HEK293 (cell line): Measurements from ENCODE around the gene PPY.
"Not testable (repeated sequence)": the region's sequence is repeated elsewhere in the genome, so short reads cannot be mapped to it uniquely, and the experiment has no call there.

Source experiments
- CTCF ChIA-PET: fragments of 350-600 bp; formaldehyde crosslinking; extraction: SDS; loops from one replicate; lab custom pipeline; 2021; ENCODE audit warnings: antibody characterized with exemption; lab: Yijun Ruan, JAX
- POLR2A ChIA-PET: fragments of 300-600 bp; formaldehyde crosslinking; extraction: SDS; loops from one replicate; lab custom pipeline; 2020; ENCODE audit warnings: antibody characterized with exemption, inconsistent platforms; lab: Yijun Ruan, JAX
- H3K27ac ChIP-seq: fragments of 200-500 bp; sonication (Bioruptor generic); 2 replicates; pipeline ENCODE4 v1.5.1; 2014; ENCODE audit warnings: low read depth, low read length, control low read depth, inconsistent platforms; ENCODE audit errors: extremely low read depth
- H3K36me3 ChIP-seq, 2 experiments: fragments of 200-500 bp in 1 of 2; sonication (Bioruptor generic) in 1 of 2; 1 replicate in 1 of 2; 2 replicates in 1 of 2; pipeline ENCODE4 v1.5.1; 2014 to 2017; ENCODE audit warnings: inconsistent platforms in 2 of 2, low read length in 2 of 2; ENCODE audit not compliant: control insufficient read depth in 2 of 2, insufficient read depth in 1 of 2
- H3K4me1 ChIP-seq: fragments of 200-500 bp; sonication (Bioruptor generic); 2 replicates; pipeline ENCODE4 v1.5.1; 2014; ENCODE audit warnings: mild to moderate bottlenecking, low read length, inconsistent platforms; ENCODE audit not compliant: control insufficient read depth, insufficient read depth
- H3K4me3 ChIP-seq: 2 replicates; pipeline ENCODE4 v1.5.1; 2011; ENCODE audit warnings: low read depth, mild to moderate bottlenecking, control low read depth, low read length, moderate library complexity
- H3K9me3 ChIP-seq: fragments of 200-500 bp; sonication (Bioruptor generic); 2 replicates; pipeline ENCODE4 v1.5.1; 2014; ENCODE audit warnings: low read depth, low read length, inconsistent platforms; ENCODE audit not compliant: control insufficient read depth, insufficient read depth
- EGR2 ChIP-seq: fragments of 450-650 bp; formaldehyde crosslinking; IDR thresholded peaks from 2 replicates; pipeline ENCODE4 v1.5.1; 2016; ENCODE audit warnings: low read depth, missing biosample characterization, missing genetic modification characterization
- IKZF3 ChIP-seq: fragments of 450-650 bp; IDR thresholded peaks from 2 replicates; pipeline ENCODE4 v1.5.0; 2018; ENCODE audit warnings: missing biosample characterization, mild to moderate bottlenecking, missing genetic modification characterization, moderate library complexity
- PATZ1 ChIP-seq: fragments of 450-650 bp; formaldehyde crosslinking; IDR thresholded peaks from 2 replicates; pipeline ENCODE4 v1.5.1; 2016; ENCODE audit warnings: missing biosample characterization, missing genetic modification characterization
- PRDM10 ChIP-seq: fragments of 450-650 bp; formaldehyde crosslinking; IDR thresholded peaks from 2 replicates; pipeline ENCODE4 v1.5.1; 2016; ENCODE audit warnings: missing biosample characterization, missing genetic modification characterization
- TSHZ1 ChIP-seq: fragments of 450-650 bp; formaldehyde crosslinking; IDR thresholded peaks from 2 replicates; pipeline ENCODE4 v1.5.1; 2016; ENCODE audit warnings: missing biosample characterization, missing genetic modification characterization, borderline replicate concordance
- ZNF121 ChIP-seq: fragments of 450-650 bp; formaldehyde crosslinking; IDR thresholded peaks from 2 replicates; pipeline ENCODE4 v1.5.1; 2016; ENCODE audit warnings: missing biosample characterization, missing genetic modification characterization
- ZNF473 ChIP-seq: fragments of 450-650 bp; formaldehyde crosslinking; IDR thresholded peaks from 2 replicates; pipeline ENCODE4 v1.5.1; 2017; ENCODE audit warnings: missing biosample characterization, missing genetic modification characterization
- ZNF585B ChIP-seq: fragments of 450-650 bp; formaldehyde crosslinking; IDR thresholded peaks from 2 replicates; pipeline ENCODE4 v1.5.1; 2016; ENCODE audit warnings: missing biosample characterization, missing genetic modification characterization
- ZNF624 ChIP-seq: fragments of 450-650 bp; formaldehyde crosslinking; IDR thresholded peaks from 2 replicates; pipeline ENCODE4 v1.5.1; 2017; ENCODE audit warnings: missing biosample characterization, missing genetic modification characterization
- ZNF777 ChIP-seq: fragments of 450-650 bp; formaldehyde crosslinking; IDR thresholded peaks from 2 replicates; pipeline ENCODE4 v1.5.1; 2017; ENCODE audit warnings: missing biosample characterization, missing genetic modification characterization, borderline replicate concordance

The PPY gene

GRCh38 chr17:43898446-43898845 lies 43.8 kb downstream of the PPY start:
- Histone ChIP-seq H3K36me3 (peaks cover 0 to 18% of the 10 kb centered on the region in 2 experiments; a peak in 2 of 3 replicates), H3K4me1 (peaks cover 11% of the 10 kb centered on the region; the same call in 1 of the 2 replicates), H3K9me3 (no peaks in the 10 kb centered on the region), H3K4me3 (no peak overlapping the region), H3K27ac (no peak overlapping the region)
- 0 out of 2 replicates have a peak, but pooled peaks have one; percentile 39 for TF ChIP-seq IKZF3
- TF ChIP-seq PRDM10: 0 out of 2 replicates have a peak, but pooled peaks have one; percentile 11
- TF ChIP-seq PATZ1 (tag by site-specific recombination): peak; percentile 39; the same call in 1 of the 2 replicates
- no peak for TF ChIP-seq TSHZ1 (tag by site-specific recombination)
- TF ChIP-seq ZNF585B (tag by site-specific recombination): no peak
- no peak for TF ChIP-seq ZNF624 (tag by site-specific recombination)
- TF ChIP-seq ZNF777: no peak
- CTCF ChIA-PET: interaction anchor here (0.7 to 5.5 kb wide), 3 partner anchors 12 to 114 kb away, joined by 4 to 39 read pairs (median 27); no protein-coding TSS in a partner anchor
- POLR2A ChIA-PET: interaction anchor here (1.3 to 1.5 kb wide), 2 partner anchors 7 to 9 kb away, joined by 4 read pairs; partner anchors contain the start of gene MPP2

GRCh38 chr17:43897831-43898230 lies 44.4 kb downstream of the PPY start:
- H3K4me1 ChIP-seq: peaks cover 11% of the 10 kb centered on the region; the same call in 1 of the 2 replicates
- no peaks in the 10 kb centered on the region for H3K9me3 ChIP-seq
- TF ChIP-seq ZNF473 (tag by site-specific recombination) (no peak), EGR2 (tag by site-specific recombination) (0 out of 2 replicates have a peak, but pooled peaks have one; percentile 22)
- H3K27ac ChIP-seq: no peak overlapping the region
- CTCF ChIA-PET: interaction anchor here (2.2 to 5.5 kb wide), 2 partner anchors 13 to 18 kb away, joined by 27 to 39 read pairs; no protein-coding TSS in a partner anchor
- POLR2A ChIA-PET: interaction anchor here (1.5 kb wide), 1 partner anchor 9 kb away, joined by 4 read pairs; the partner anchor contains the start of gene MPP2
- H3K36me3 ChIP-seq: peaks cover 0 to 24% of the 10 kb centered on the region in 2 experiments; a peak in 2 of 3 replicates
- no peak overlapping the region for H3K4me3 ChIP-seq

GRCh38 chr17:43894494-43894893 lies 47.8 kb downstream of the PPY start:
- H3K9me3 ChIP-seq, H3K27ac ChIP-seq, H3K4me1 ChIP-seq, H3K4me3 ChIP-seq: not testable (repeated sequence)
- TF ChIP-seq ZNF121 (tag by site-specific recombination): peak; percentile 70
- POLR2A ChIA-PET: interaction anchor here (0.7 to 1.1 kb wide), 2 partner anchors 25 to 410 kb away, joined by 3 to 5 read pairs; no protein-coding TSS in a partner anchor
- H3K36me3 ChIP-seq: peaks cover 0 to 24% of the 10 kb centered on the region in 2 experiments; a peak in 2 of 3 replicates
- CTCF ChIA-PET: interaction anchor here (0.7 to 9.7 kb wide), 4 partner anchors 13 to 228 kb away, joined by 3 to 106 read pairs (median 9); partner anchors contain the start of gene MPP2
